DMS53 (cell line): ENCODE measurements around the gene PUS10.
"Not testable (repeated sequence)": the region's sequence is repeated elsewhere in the genome, so short reads cannot be mapped to it uniquely, and the experiment has no call there.

Experiments used
- DNase-seq: peaks from one replicate; lab custom pipeline; 2025; lab: John Stamatoyannopoulos, UW

PUS10 gene

DNA sequence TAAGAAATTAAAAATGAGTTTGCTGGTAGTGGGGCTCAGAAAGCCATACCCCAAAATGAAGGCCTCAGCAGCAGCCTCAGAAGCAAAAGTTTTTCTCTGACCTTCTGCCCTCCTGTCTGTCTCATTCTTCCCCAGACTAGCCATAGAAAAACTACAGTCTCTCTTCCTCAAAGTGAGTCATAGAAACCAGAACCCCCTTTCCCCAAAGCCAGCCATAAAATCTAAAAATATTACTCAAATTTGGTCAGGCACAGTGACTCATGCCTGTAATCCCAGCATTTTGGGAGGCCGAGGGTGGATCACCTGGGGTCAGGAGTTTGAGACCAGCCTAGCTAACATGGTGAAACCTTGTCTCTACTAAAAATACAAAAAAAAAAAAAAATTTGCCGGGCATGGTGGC, 5.8 kb downstream of the PUS10 start:
- peak; percentile 15 for DNase-seq

DNA sequence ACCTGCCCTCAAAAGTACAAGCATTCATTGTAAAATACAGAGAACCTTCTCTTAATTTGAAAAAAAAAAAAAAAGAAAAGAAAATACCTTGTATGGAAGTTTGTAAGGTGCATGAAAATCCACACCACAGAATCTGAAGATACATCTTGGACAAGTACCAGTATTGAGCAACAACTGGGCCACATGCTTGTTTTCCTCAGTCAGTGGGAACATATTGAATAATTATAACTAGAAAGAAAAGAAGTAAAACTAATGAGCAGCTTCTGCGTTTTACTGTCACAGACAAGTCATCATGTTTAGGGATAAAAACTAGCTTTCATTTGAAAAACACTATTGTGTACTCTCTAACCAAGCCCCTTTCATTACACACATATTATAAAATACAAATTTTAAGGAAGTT, 6.4 kb downstream of the PUS10 start:
- no peak for DNase-seq

DNA sequence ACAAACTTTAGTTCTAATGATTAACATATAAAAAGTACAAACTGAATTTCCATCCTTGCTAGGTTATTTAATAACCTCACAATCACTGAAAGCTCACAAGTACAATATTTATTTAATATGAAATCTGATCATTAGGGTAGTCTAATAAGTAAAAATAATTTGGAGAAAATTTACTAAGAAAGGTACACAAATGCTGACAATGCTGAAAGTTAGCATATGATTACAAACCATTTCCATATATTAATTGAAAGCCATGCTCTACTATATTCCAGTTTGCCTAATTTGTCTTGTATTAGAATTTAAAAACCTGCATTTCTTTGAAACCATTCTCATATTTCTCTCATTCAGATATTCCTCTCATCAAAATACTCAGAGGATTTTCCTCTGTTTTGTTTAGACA, 8.7 kb downstream of the PUS10 start:
- DNase-seq = no peak

DNA sequence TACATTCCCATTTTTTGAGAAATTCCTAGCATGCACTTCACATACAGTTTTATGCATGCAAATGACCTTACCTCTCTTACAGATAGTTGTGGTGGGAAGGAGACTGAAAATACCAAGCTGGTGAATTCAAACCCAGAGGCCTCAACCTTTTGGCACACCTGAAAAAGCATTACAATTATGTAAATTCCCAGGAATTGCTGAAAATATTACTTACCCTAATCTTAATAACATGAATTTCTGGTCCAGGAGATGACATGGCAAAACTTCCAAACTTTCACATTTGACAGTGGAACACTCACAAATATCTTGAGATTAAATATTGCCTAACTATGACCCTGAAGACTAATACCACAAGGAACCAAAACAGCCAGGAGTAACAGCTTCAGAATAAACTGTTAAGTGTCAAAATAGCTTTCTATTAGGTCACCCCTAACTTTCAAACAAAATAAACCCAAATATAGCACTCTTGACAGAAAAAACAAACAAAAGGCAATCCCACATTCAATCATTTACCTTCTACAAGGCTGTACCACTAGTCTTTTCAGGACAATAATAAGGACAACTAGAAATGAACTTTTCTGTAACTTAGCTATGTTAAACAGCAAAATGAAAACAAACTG, 11.5 kb downstream of the PUS10 start:
- peak; percentile 10 for DNase-seq

GRCh38 chr2:61005736-61006135, 12.3 kb downstream of the PUS10 start:
- peak; percentile 35 for DNase-seq

DNA sequence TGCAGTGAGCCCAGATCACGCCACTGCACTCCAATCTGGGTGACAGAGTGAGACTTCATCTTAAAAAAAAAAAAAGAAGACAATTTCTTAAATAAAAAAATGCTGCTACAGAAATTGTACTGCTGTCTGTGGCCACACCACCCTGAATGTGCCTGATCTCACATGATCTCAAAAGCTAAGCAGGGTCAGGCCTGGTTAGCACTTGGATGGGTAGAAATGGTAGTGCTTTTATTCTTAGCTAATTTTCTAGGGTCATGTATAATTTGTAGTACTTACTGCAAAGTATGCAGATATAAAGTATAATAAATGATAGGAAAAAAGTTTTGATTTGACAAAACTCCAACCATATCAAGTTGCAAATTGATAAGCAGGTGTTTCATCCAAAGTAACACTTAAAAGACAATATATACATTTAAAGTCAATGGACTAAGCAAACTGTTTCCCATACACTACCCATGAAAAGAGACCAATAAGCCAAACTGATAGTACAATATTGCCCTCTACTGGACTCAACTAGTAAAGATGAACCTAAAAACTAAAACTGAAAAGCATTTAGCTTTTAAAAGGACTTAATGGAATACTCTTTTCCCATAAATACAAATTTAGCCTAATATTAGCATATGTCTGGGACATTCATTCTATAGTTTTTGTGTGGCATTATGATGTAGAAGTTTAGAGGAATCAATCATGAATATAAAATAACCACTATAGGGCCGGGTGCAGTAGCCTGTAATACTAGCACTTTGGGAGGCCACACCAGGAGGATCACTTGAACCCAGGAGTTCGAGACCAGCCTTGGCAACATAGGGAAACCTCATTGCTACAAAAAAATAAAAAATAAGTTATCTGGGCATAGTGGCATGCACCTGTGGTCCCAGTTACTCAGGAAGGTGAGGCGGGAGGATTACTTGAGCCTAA, 19.2 kb downstream of the PUS10 start:
- DNase-seq = peak; percentile 79

DNA sequence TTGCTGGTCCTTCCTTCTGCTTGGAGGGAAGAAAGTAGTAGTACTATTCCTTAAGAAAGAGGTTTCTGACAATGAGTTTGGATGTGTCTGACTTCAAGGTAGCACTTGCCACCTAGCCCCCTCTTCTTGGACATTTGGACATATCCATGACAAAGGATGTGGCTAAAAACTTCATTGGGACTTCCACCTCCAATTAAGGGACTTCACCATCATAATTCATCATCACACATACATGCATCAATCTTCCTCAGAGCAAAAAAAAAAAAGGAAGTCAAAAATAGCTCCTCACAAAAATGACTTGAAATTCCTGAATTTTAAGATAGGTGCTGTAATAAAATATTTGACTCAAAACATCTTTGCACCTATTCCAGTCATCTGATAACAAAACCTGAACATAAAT, 23.9 kb downstream of the PUS10 start:
- DNase-seq = no peak

DNA sequence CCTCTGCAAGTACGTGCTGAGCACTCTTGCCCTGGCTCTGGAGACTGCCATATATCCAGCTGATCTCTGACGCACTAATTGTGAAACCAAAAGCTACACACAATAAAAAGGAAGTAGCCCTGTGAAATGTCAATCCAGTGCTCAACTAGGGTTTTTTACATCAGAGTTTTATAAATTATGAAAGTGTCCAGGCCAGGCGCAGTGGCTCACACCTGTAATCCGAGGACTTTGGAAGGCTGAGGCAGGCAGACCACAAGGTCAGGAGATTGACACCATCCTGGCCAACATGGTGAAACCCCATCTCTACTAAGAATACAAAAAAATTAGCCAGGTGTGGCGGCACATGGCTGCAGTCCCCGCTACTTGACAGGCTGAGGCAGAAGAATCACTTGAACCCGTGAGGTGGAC, 25.1 kb downstream of the PUS10 start:
- no peak for DNase-seq

DNA sequence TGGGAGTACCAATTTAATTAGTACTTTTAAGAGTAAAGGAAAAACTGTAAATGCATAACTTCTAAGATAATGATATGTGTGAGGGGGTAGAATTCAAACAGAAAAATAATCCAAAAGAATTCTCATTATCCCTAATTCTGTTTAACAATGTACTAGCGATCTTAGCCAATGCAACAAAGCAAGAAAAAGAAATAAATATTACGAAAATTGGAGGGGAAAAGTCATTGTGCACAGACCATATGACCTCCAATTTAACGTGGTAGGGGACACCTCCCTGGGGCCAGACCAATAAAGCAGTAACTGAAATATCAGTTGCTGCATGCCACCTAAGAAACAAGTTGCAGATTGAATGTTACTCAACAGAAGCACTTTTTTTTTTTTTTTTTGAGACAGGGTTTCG, 26.4 kb downstream of the PUS10 start:
- DNase-seq = no peak

DNA sequence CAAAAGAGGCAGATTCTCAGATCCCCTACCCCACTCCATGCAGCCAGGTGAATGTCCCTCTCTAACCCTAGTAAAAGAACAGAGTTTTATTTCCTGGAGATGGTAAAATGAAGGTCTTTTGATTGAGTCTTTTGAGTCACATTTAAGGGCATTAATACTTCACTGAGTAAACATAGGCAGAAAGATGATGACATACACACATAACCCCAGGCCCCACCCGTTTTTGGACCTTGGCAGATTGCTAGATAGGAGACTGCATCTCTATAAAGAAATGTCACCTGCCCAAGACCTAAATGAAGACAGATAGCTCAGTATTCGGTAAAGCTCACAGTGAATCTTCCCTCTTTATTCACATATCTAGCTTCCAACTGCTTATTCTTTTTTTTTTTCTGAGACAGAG, 28.8 kb downstream of the PUS10 start:
- peak; percentile 16 for DNase-seq

DNA sequence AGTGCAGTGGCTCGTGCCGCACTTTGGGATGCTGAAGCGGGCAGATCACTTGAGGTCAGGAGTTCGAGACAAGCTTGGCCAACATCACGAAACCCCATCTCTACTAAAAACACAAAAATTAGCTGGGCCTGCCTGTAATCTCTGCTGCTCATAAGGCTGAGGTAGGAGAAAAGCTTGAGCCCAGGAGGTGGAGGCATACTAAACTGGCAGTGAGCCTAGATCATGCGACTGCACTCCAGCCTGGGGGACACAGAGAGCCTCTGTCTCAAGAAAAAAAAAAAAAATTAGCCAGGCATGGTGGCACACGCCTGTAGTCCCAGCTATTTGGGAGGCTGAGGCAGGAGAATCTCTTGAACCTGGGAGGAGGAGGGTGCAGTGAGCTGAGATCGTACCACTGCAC, 30.4 kb downstream of the PUS10 start:
- not testable (repeated sequence) for DNase-seq

GRCh38 chr2:60987041-60987440, 31.0 kb downstream of the PUS10 start:
- DNase-seq = no peak

DNA sequence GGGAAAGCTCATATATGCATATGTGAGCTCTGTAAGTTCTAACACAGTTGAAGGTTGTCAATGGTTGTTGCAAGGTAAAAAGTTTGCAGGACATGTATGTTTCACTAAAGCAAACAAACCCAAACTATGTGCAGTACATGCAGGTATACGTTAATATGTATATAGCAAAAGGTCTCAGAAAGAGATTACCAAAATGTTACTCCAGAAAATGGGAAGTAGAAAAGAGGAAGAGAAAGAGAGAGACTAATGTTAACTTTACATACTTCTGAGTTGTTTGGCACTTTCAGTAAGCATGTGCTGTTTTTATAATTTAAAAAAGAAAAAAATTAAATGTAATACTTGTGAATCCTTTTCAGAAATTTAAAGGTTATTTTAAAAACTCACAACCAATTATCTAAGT, 33.3 kb downstream of the PUS10 start:
- DNase-seq = no peak

DNA sequence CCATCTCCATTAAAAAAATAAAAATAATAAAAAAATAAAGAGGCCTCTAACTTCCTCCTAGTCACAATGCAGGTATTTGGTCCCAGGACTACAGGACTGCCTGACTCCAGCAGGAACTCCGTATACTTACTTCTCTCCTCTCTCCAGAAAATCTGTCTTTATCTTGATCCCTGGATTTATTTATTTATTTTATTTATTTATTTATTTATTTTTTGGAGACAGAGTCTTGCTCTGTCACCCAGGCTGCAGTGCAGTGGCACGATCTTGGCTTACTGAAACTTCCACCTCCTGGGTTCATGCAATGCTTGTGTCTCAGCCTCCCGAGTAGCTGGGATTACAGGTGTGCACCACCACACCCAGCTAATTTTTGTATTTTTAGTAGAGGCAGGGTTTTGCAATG, 36.0 kb downstream of the PUS10 start:
- not testable (repeated sequence) for DNase-seq

DNA sequence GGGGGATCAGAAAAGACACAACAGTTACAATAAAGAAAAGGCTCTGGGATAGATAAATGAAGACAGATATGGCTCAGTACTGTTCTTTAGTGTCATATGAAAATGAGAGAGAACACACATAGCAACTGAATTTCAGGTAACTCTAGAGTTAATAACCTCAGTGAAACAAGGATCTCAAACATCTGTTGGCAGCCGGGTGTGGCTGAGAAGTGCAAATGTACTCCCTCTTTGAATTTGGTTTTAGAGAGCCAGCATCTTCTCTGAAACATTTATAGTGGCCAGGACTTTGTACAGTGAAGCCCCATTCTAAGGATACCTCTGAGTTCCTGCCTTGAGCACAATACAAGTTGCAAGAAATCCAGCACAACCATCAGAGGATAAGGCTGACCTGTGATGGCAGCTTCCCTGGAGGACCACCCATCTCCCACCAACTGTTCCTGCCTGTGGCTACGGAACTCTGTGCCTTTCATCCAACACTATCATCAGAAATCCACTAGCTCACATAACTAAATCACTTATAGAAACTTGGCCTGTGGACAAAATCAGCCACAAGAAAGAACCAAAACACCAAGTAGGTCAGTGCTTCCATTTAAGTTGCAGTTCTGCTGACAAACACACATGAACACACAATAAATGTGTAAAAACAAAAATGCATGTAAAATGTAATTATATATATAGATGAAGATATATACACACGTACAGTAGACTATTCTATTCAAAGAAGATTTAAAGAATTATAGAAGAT, 37.8 kb downstream of the PUS10 start:
- DNase-seq = no peak

GRCh38 chr2:60979231-60979630, 38.8 kb downstream of the PUS10 start:
- no peak for DNase-seq

GRCh38 chr2:60977562-60977895, 40.5 kb downstream of the PUS10 start:
- DNase-seq = no peak

DNA sequence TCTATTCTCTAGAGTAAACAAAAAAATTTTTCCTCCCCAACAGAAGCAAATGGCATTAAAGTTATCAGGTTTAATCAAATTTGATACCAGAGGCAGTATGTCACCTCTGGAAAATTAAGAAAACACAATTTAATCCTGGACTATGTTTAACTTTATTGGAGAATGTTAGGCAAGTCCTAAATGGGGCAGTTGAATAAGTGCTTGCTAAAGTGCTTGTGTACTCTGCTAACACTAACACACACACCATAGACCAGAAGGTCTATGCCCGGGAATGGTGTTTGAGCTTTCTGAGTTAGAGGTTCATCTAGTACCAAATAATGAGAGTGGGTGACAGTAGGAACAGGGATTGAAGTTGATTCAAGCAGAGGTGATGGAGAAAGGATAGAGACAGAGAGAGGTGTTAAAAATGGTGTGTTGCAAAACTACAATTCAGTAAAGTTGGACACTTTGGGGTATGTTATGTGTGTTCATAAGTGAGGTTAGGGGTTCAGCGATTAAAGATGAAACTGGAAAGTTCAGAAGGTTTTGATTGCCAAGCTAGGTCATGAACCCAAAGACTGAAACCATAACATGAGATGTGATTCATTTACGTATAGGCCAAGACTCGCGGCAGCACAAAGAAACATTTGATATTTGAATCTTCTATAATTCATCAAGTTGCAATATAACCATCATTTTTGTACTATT, 41.0 kb downstream of the PUS10 start:
- no peak for DNase-seq

GRCh38 chr2:60976256-60976850, 41.7 kb downstream of the PUS10 start:
- no peak for DNase-seq

- no peak for DNase-seq
Observed at GRCh38 chr2:60974652-60975051, 43.4 kb downstream of the PUS10 start.

DNA sequence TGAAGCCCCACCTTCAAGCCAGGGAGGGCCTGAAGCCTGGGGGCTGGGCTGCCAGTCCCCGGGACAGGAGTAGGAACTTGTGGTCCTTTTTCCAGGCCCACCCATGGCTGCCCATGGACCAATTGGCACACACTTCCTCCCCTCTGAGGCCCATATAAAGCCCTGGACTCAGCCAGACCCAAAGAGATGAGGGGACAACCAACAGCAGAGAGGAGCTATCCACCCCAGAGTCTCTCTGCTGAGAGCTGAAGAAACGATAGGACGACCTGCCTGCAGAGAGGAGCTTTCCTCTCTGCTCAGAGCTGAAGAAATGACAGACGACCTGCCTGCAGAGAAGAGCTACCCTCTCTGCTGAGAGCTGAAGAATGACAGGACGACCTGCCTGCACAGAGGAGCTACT, 44.4 kb downstream of the PUS10 start:
- DNase-seq = no peak
